GM18505 (cell line): ENCODE results near the gene CDKN2AIP.
"Not testable (repeated sequence)": the region's sequence is repeated elsewhere in the genome, so short reads cannot be mapped to it uniquely, and the experiment has no call there.

Experiments used
- ATAC-seq: cut with Tn5 transposase; IDR thresholded peaks from one replicate; pipeline ENCODE4 v1.9.1; 2021; ENCODE audit not compliant: unreplicated experiment
- POLR2A ChIP-seq: IDR thresholded peaks from 4 replicates; pipeline ENCODE4 v1.6.1; 2011; ENCODE audit warnings: borderline replicate concordance; ENCODE audit not compliant: insufficient read depth, insufficient read length; ENCODE audit errors: extremely low read depth

CDKN2AIP gene

GRCh38 chr4:183469936-183470335 lies 25.5 kb downstream of the CDKN2AIP start:
- no peak for ATAC-seq

GRCh38 chr4:183470821-183471220 lies 26.4 kb downstream of the CDKN2AIP start:
- TF ChIP-seq POLR2A: no peak
- ATAC-seq: no peak

More at GRCh38 chr4:183469936-183470335, 25.5 kb downstream of the CDKN2AIP start:
- TF ChIP-seq POLR2A: no peak

- ATAC-seq: peak; percentile 76
- no peak for TF ChIP-seq POLR2A
Observed at GRCh38 chr4:183471946-183472708, 27.7 kb downstream of the CDKN2AIP start.

- no peak for TF ChIP-seq POLR2A
Observed at GRCh38 chr4:183478123-183478522, 33.7 kb downstream of the CDKN2AIP start.

GRCh38 chr4:183478926-183479325 lies 34.5 kb downstream of the CDKN2AIP start:
- no peak for TF ChIP-seq POLR2A
- no peak for ATAC-seq

More at GRCh38 chr4:183478123-183478522, 33.7 kb downstream of the CDKN2AIP start:
- no peak for ATAC-seq

- not testable (repeated sequence) for ATAC-seq
Observed at GRCh38 chr4:183482515-183483095, 38.2 kb downstream of the CDKN2AIP start.

GRCh38 chr4:183483997-183484396 lies 39.6 kb downstream of the CDKN2AIP start:
- no peak for ATAC-seq
- TF ChIP-seq POLR2A: no peak

- TF ChIP-seq POLR2A: no peak
- no peak for ATAC-seq
Observed at GRCh38 chr4:183485411-183486160, 41.1 kb downstream of the CDKN2AIP start.

- no peak for TF ChIP-seq POLR2A
- no peak for ATAC-seq
Observed at GRCh38 chr4:183492791-183493222, 48.4 kb downstream of the CDKN2AIP start.

GRCh38 chr4:183493246-183493645 lies 48.8 kb downstream of the CDKN2AIP start:
- ATAC-seq: no peak
- no peak for TF ChIP-seq POLR2A

- no peak for ATAC-seq
- no peak for TF ChIP-seq POLR2A
Observed at GRCh38 chr4:183495184-183495583, 50.7 kb downstream of the CDKN2AIP start.
